Gastrocnemius medialis (tissue), 4 donors: Measurements from ENCODE around the gene CCNI2. TPM values are rescaled to one million over a fixed set of nuclear protein-coding genes. Genes with fewer than 3 reads are reported as not detected.

ENCODE experiments used
- ATAC-seq, 2 donors: fragments of 150-250 bp; one replicate each; pipeline ENCODE4 v1.9.1; 2016
- DNase-seq, 2 donors: peaks; one replicate each; pipeline ENCODE4 v3.0.0-alpha.2; 2019
- H3K27ac ChIP-seq, 4 donors: fragments of 200-600 bp; sonication (generic); 1 replicate in 1 of 4; 2 replicates in 3 of 4; pipeline ENCODE4 v1.5.1; 2016 to 2018; ENCODE audit warnings: mild to moderate bottlenecking in 2 of 4, moderate library complexity in 1 of 4
- H3K27me3 ChIP-seq, 3 donors: fragments of 200-600 bp; sonication (generic) in 2 of 3; 1 replicate in 1 of 3; 2 replicates in 2 of 3; pipeline versions ENCODE4 v1.5.1 to v1.6.0; 2016 to 2019; ENCODE audit warnings: mild to moderate bottlenecking in 1 of 3, moderate library complexity in 1 of 3
- H3K36me3 ChIP-seq, 2 donors: fragments of 200-600 bp; sonication (generic) in 1 of 2; one replicate each; pipeline ENCODE4 v1.5.1; 2017 to 2018
- H3K4me1 ChIP-seq, 2 donors: fragments of 200-600 bp; sonication (generic) in 1 of 2; one replicate each; pipeline ENCODE4 v1.5.1; 2016 to 2017; ENCODE audit warnings: mild to moderate bottlenecking in 2 of 2
- H3K4me3 ChIP-seq, 4 donors: fragments of 200-600 bp; sonication (generic) in 3 of 4; 1 replicate in 1 of 4; 2 replicates in 3 of 4; pipeline ENCODE4 v1.5.1; 2016 to 2019; ENCODE audit warnings: mild to moderate bottlenecking in 2 of 4
- H3K9me3 ChIP-seq, 3 donors: fragments of 200-600 bp; sonication (generic) in 2 of 3; 1 replicate in 1 of 3; 2 replicates in 2 of 3; pipeline ENCODE4 v1.5.1; 2016 to 2019
- CTCF ChIP-seq, 5 experiments: fragments of 450-650 bp in 3 of 5; fragments of 200-600 bp in 2 of 5; sonication (generic) in 2 of 5; IDR thresholded peaks in 4 of 5; conservative IDR thresholded peaks in 1 of 5; 1 replicate in 4 of 5; 2 replicates in 1 of 5; pipeline ENCODE4 v1.5.1; 2016 to 2019; ENCODE audit warnings: antibody characterized with exemption in 5 of 5, mild to moderate bottlenecking in 3 of 5, moderate library complexity in 3 of 5
- POLR2A ChIP-seq, 2 donors: fragments of 450-650 bp; IDR thresholded peaks; one replicate each; pipeline ENCODE4 v1.6.1; 2017; ENCODE audit warnings: antibody characterized with exemption in 2 of 2, mild to moderate bottlenecking in 2 of 2, moderate library complexity in 2 of 2
- in situ Hi-C, 4 donors: fragments of 200-750 bp; cut with MboI; loops; one replicate each; pipeline versions ENCODE4 v1.15.0 to v1.8.0; 2017; ENCODE audit warnings: low sequenced_read_pairs in 4 of 4
- intact Hi-C: fragments of 100-400 bp; cut with DNase I; formaldehyde crosslinking; loops from one replicate; pipeline ENCODE4 v1.15.1; 2023; ENCODE audit warnings: low total_unique reads
- total RNA-seq, 4 donors: library from RNA; depleted of rRNA; stranded (reverse); fragments of >200 nt; gene quantifications; one replicate each; pipeline versions ENCODE4 v1.1.0 to v1.2.3, GENCODE V29; 2016

CCNI2 gene
- total RNA-seq, 4 donors from 2014 or later, result not detected

GRCh38 chr5:132782101-132782500 is 34.9 kb downstream of the CCNI2 start:
- no peak overlapping the region for H3K27ac ChIP-seq
- ATAC-seq (no peak), DNase-seq (no peak)
- no peaks in the 10 kb centered on the region for H3K9me3 ChIP-seq
- no peak overlapping the region for H3K4me3 ChIP-seq
- peaks cover 3 to 7% of the 10 kb centered on the region in 2 donors for H3K4me1 ChIP-seq
- TF ChIP-seq POLR2A (IDR thresholded peaks at IDR 0.05) (no peak), CTCF (IDR thresholded peaks at IDR 0.05 in 4 of 5, conservative IDR thresholded peaks at IDR 0.05 in 1 of 5) (no peak)
- H3K36me3 ChIP-seq, result no peaks in the 10 kb centered on the region
- H3K27me3 ChIP-seq, result peaks cover 0 to 7% (median 2%) of the 10 kb centered on the region in 3 donors
- intact Hi-C loops (no loop called here), in situ Hi-C loops (no loop called here)

GRCh38 chr5:132785365-132785764 is 38.1 kb downstream of the CCNI2 start:
- intact Hi-C loops (no loop called here), in situ Hi-C loops (no loop called here)
- Histone ChIP-seq H3K9me3 (no peaks in the 10 kb centered on the region), H3K4me3 (no peak overlapping the region), H3K27me3 (no peaks in the 10 kb centered on the region), H3K27ac (no peak overlapping the region), H3K36me3 (no peaks in the 10 kb centered on the region), H3K4me1 (no peaks in the 10 kb centered on the region)
- DNase-seq (no peak), ATAC-seq (no peak)
- TF ChIP-seq CTCF (IDR thresholded peaks at IDR 0.05 in 4 of 5, conservative IDR thresholded peaks at IDR 0.05 in 1 of 5), result no peak

GRCh38 chr5:132785864-132786263 is 38.6 kb downstream of the CCNI2 start:
- no peak for TF ChIP-seq CTCF (IDR thresholded peaks at IDR 0.05 in 4 of 5, conservative IDR thresholded peaks at IDR 0.05 in 1 of 5)
- TF ChIP-seq POLR2A (IDR thresholded peaks at IDR 0.05), result no peak
- Histone ChIP-seq H3K4me3 (no peak overlapping the region), H3K36me3 (no peaks in the 10 kb centered on the region), H3K27ac (no peak overlapping the region), H3K4me1 (no peaks in the 10 kb centered on the region), H3K9me3 (no peaks in the 10 kb centered on the region), H3K27me3 (no peaks in the 10 kb centered on the region)
- intact Hi-C loops, result no loop called here
- in situ Hi-C loops, result no loop called here
- no peak for ATAC-seq
- DNase-seq, result no peak

- H3K9me3 ChIP-seq, result no peaks in the 10 kb centered on the region
- H3K27ac ChIP-seq, result no peak overlapping the region
- intact Hi-C loops (no loop called here), in situ Hi-C loops (no loop called here)
- DNase-seq (no peak), ATAC-seq (no peak)
- H3K4me3 ChIP-seq, result no peak overlapping the region
- no peaks in the 10 kb centered on the region for H3K36me3 ChIP-seq
- H3K27me3 ChIP-seq, result no peaks in the 10 kb centered on the region
- TF ChIP-seq CTCF (IDR thresholded peaks at IDR 0.05 in 4 of 5, conservative IDR thresholded peaks at IDR 0.05 in 1 of 5), result no peak
- no peak for TF ChIP-seq POLR2A (IDR thresholded peaks at IDR 0.05)
- no peaks in the 10 kb centered on the region for H3K4me1 ChIP-seq
Observed at GRCh38 chr5:132787076-132787475, 39.9 kb downstream of the CCNI2 start.

DNA sequence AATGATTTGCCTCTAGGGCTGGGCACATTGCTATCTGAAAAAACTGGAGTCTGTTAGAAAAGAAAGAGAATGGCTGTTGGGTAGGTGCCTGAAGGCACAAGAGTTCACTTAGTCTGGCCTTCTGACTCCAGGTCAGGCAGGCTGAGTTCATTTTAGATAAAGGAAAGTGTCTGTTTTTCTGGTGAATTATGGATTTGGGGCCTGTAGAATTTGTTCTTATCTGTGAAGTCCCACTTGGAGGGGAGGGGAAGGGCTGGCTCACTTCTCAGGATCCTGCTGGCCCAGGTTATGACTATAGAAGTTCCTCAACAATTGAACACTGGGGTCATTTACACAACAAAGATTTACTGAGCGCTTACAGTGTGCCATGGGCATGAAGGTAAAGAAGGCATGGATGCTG is 41.3 kb downstream of the CCNI2 start:
- no peak overlapping the region for H3K4me3 ChIP-seq
- H3K27ac ChIP-seq, result no peak overlapping the region
- ATAC-seq (no peak), DNase-seq (no peak)
- no peak for TF ChIP-seq POLR2A (IDR thresholded peaks at IDR 0.05)
- no peak for TF ChIP-seq CTCF (IDR thresholded peaks at IDR 0.05 in 4 of 5, conservative IDR thresholded peaks at IDR 0.05 in 1 of 5)
- no peaks in the 10 kb centered on the region for H3K27me3 ChIP-seq
- H3K4me1 ChIP-seq, result no peaks in the 10 kb centered on the region
- H3K9me3 ChIP-seq, result no peaks in the 10 kb centered on the region
- in situ Hi-C loops (no loop called here), intact Hi-C loops (no loop called here)
- no peaks in the 10 kb centered on the region for H3K36me3 ChIP-seq
